HG03097 (cell line): ENCODE measurements around the gene TAF11L13.

Experiments used
- ATAC-seq: cut with Tn5 transposase; IDR thresholded peaks from one replicate; pipeline ENCODE4 v1.9.1; 2021; ENCODE audit not compliant: unreplicated experiment, low FRiP score

The TAF11L13 gene

GRCh38 chr5:17678751-17679324 lies 47.0 kb downstream of the TAF11L13 start:
- no peak for ATAC-seq

GRCh38 chr5:17679597-17680203 lies 47.8 kb downstream of the TAF11L13 start:
- no peak for ATAC-seq

- ATAC-seq = no peak
Observed at GRCh38 chr5:17680737-17681136, 48.8 kb downstream of the TAF11L13 start.
